ENCODE data around the gene STARD9. TPM values are rescaled to one million over a fixed set of nuclear protein-coding genes. Genes with fewer than 3 reads are reported as not detected.

STARD9 gene
- total and polyA plus RNA-seq, 2 of the 13 experiments (the other 11 are each of a cell fraction or from before 2014, with no cell fraction given), result 5.3 to 7.5 TPM

DNA sequence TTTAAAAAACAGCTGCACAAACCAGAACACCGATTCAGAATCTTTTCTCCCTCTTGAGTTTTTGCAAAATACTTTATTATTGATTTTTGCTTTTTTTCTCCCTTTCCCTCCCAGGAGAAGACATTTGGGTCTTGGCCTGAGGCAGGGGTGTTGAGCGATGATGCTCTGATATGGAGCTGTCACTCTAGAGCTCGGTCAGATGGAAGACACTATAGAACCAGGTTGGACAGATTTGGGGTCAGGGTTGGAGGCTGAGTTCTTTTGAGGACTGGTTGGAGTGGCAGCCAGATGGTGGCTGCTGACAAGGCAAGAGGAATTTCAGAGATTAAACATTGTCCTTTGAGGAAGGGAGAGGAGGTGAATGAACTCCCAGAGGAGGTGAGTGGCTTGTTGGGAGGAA, 144.7 kb downstream of the STARD9 start:
- Histone ChIP-seq H3K9me3 (ENCODE audit: low read length) (no peaks in the 10 kb centered on the region), H3K9ac (ENCODE audit: insufficient read depth, low read depth, low read length) (no peak overlapping the region), H4K20me1 (ENCODE audit: insufficient read depth, low read length) (no peaks in the 10 kb centered on the region), H3K27ac (ENCODE audit: extremely low read length, insufficient read depth, low read length) (no peak overlapping the region), H3K4me1 (ENCODE audit: insufficient read depth, low read length) (peaks cover 15% of the 10 kb centered on the region), H3K4me3 (replicated peaks in 1 of 3; ENCODE audit: insufficient read depth in 1 of 3, low read depth in 2 of 3, low read length in 3 of 3) (no peak overlapping the region), H2AFZ (ENCODE audit: low read length) (no peak overlapping the region), H3K36me3 (replicated peaks in 1 of 2; ENCODE audit: control insufficient read depth in 1 of 2, insufficient read depth in 2 of 2, low read length in 2 of 2) (peaks cover 18 to 39% of the 10 kb centered on the region in 2 experiments), H3K4me2 (ENCODE audit: low read depth, low read length) (no peak overlapping the region), H3K27me3 (ENCODE audit: control insufficient read depth in 1 of 2, insufficient read depth in 2 of 2, low read length in 2 of 2) (no peaks in the 10 kb centered on the region), H3K79me2 (ENCODE audit: insufficient read depth, low read length) (no peaks in the 10 kb centered on the region)
- TF ChIP-seq HNF4G (IDR thresholded peaks at IDR 0.05; ENCODE audit: borderline replicate concordance, low read depth, low read length) (no peak), HNF4G (CRISPR knock-in tag; IDR thresholded peaks at IDR 0.05; ENCODE audit: borderline replicate concordance, low read depth) (no peak), MATR3 (CRISPR knock-in tag; IDR thresholded peaks at IDR 0.05) (no peak), ZNF652 (CRISPR knock-in tag; IDR thresholded peaks at IDR 0.05; ENCODE audit: borderline replicate concordance, low read depth) (no peak)
- ATAC-seq (no peak), FAIRE-seq (no peak), DNase-seq (ENCODE audit: low spot score) (no peak)
- no TSS peak for BruUV-seq (replicated peaks)
- intact Hi-C loops (cut with micrococcal nuclease; ENCODE audit: unreplicated experiment), result no loop called here
- CTCF ChIA-PET (ENCODE audit: low intra/inter-chr PET ratio, low total read pairs), result no interaction called here
- POLR2A ChIA-PET, result interaction anchor here (1.2 kb wide), 1 partner anchor 44 kb away, joined by 3 read pairs; no protein-coding TSS in a partner anchor
- 95% methylated on average over 3 of the region's 3 CpGs for whole genome bisulfite sequencing (ENCODE audit: low lambda C conversion rate)
- in situ Hi-C loops (cut with HindIII; ENCODE audit: extremely low pct_ligation_motif_present, low pct_unique_long_range_greater_than_20kb), result loop anchor here (25.0 kb wide), 1 partner anchor 492 kb away; the partner anchor contains the start of gene EPB42

DNA sequence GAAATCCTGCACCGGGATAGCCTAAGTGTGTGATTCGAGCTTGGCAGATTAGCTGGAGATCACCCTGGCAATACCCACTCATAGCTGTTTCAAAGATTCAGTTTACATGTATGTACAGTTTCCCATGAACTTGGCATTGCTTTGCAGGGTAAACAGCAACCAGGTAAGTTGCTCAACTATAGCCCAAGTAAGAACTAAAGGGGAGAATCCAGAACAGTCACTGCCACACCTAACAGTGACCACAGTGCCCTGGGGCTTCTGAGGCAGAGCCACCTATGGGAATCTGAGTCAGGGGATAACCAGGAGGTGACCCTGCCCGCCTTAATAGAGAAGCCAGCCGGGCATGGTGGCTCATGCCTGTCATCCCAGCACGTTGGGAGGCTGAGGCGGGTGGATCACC, 145.6 kb downstream of the STARD9 start:
- no peak overlapping the region for H3K4me3 ChIP-seq (replicated peaks in 1 of 3; ENCODE audit: insufficient read depth in 1 of 3, low read depth in 2 of 3, low read length in 3 of 3)
- DNase-seq (ENCODE audit: low spot score) (no peak), FAIRE-seq (no peak), ATAC-seq (no peak)
- ChIA-PET CTCF (ENCODE audit: low intra/inter-chr PET ratio, low total read pairs) (no interaction called here), POLR2A (interaction anchor here (1.2 kb wide), 1 partner anchor 43 kb away, joined by 3 read pairs; no protein-coding TSS in a partner anchor)
- H3K9me3 ChIP-seq (ENCODE audit: low read length), result no peaks in the 10 kb centered on the region
- H3K9ac ChIP-seq (ENCODE audit: insufficient read depth, low read depth, low read length), result no peak overlapping the region
- H3K4me2 ChIP-seq (ENCODE audit: low read depth, low read length), result no peak overlapping the region
- 90% methylated on average over 6 of the region's 6 CpGs for WGBS (ENCODE audit: low lambda C conversion rate)
- no peaks in the 10 kb centered on the region for H3K27me3 ChIP-seq (ENCODE audit: control insufficient read depth in 1 of 2, insufficient read depth in 2 of 2, low read length in 2 of 2)
- no peak overlapping the region for H2AFZ ChIP-seq (ENCODE audit: low read length)
- no peak overlapping the region for H3K27ac ChIP-seq (ENCODE audit: extremely low read length, insufficient read depth, low read length)
- peaks cover 6% of the 10 kb centered on the region; the same call in 1 of the 2 replicates for H3K4me1 ChIP-seq (ENCODE audit: insufficient read depth, low read length)
- intact Hi-C loops (cut with micrococcal nuclease; ENCODE audit: unreplicated experiment) (no loop called here), in situ Hi-C loops (cut with HindIII; ENCODE audit: extremely low pct_ligation_motif_present, low pct_unique_long_range_greater_than_20kb) (loop anchor here (25.0 kb wide), 1 partner anchor 491 kb away; the partner anchor contains the start of gene EPB42)
- TF ChIP-seq ZNF75D (CRISPR knock-in tag; IDR thresholded peaks at IDR 0.05; ENCODE audit: borderline replicate concordance) (no peak), ZFP82 (CRISPR knock-in tag; IDR thresholded peaks at IDR 0.05; ENCODE audit: borderline replicate concordance) (no peak), YY1 (IDR thresholded peaks at IDR 0.05; ENCODE audit: insufficient read depth, insufficient replicate concordance, low read depth, low read length) (no peak), SIN3B (IDR thresholded peaks at IDR 0.05; ENCODE audit: low read length) (no peak), ZNF563 (CRISPR knock-in tag; IDR thresholded peaks at IDR 0.05) (no peak), ZNF510 (CRISPR knock-in tag; IDR thresholded peaks at IDR 0.05; ENCODE audit: low read depth) (no peak), ZNF746 (CRISPR knock-in tag; IDR thresholded peaks at IDR 0.05) (no peak), ZNF782 (CRISPR knock-in tag; IDR thresholded peaks at IDR 0.05; ENCODE audit: borderline replicate concordance) (no peak), ZNF605 (CRISPR knock-in tag; IDR thresholded peaks at IDR 0.05) (no peak), THAP11 (CRISPR knock-in tag; IDR thresholded peaks at IDR 0.05) (no peak), ZNF446 (CRISPR knock-in tag; IDR thresholded peaks at IDR 0.05) (no peak), CHD2 (IDR thresholded peaks at IDR 0.05; ENCODE audit: low read depth, low read length) (no peak), NFE2L1 (CRISPR knock-in tag; IDR thresholded peaks at IDR 0.05; ENCODE audit: borderline replicate concordance) (no peak), ZNF549 (CRISPR knock-in tag; IDR thresholded peaks at IDR 0.05) (no peak), ZNF776 (CRISPR knock-in tag; IDR thresholded peaks at IDR 0.05) (no peak), JDP2 (CRISPR knock-in tag; IDR thresholded peaks at IDR 0.05; ENCODE audit: borderline replicate concordance) (no peak), ZKSCAN5 (CRISPR knock-in tag; IDR thresholded peaks at IDR 0.05) (no peak)
- TF ChIP-seq, protein P1, sequence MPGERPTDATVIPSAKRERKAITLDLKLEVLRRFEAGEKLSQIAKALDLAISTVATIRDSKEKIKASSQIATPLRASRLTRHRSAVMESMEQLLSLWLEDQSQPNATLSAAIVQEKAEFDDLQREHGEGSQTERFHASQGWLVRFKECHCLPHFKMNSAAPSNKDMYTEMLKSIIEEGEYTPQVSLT (CRISPR knock-in tag; IDR thresholded peaks at IDR 0.05; ENCODE audit: borderline replicate concordance, low read depth), result no peak
- no peaks in the 10 kb centered on the region for H4K20me1 ChIP-seq (ENCODE audit: insufficient read depth, low read length)
- no peaks in the 10 kb centered on the region for H3K79me2 ChIP-seq (ENCODE audit: insufficient read depth, low read length)
- no TSS peak for BruUV-seq (replicated peaks)
- H3K36me3 ChIP-seq (replicated peaks in 1 of 2; ENCODE audit: control insufficient read depth in 1 of 2, insufficient read depth in 2 of 2, low read length in 2 of 2), result peaks cover 24 to 44% of the 10 kb centered on the region in 2 experiments
